SK-N-SH treated with all-trans-retinoic acid at 6 μM for 48 hours (cell line): ENCODE results near the gene MUC3A.

Source experiments
- ATAC-seq: fragments of 200-7000 bp; cut with Tn5 transposase; 3 replicates; pipeline ENCODE4 v1.9.1; 2020; ENCODE audit warnings: mild to moderate bottlenecking, moderate library complexity
- ARNTL ChIP-seq: fragments of 450-650 bp; formaldehyde crosslinking; IDR thresholded peaks from 2 replicates; pipeline ENCODE4 v1.5.0; 2020; ENCODE audit warnings: low read depth, mild to moderate bottlenecking, moderate library complexity, borderline replicate concordance
- BACH2 ChIP-seq: fragments of 250-450 bp; sonication (Bioruptor Pico); IDR thresholded peaks from 2 replicates; pipeline ENCODE4 v1.9.0; 2021; ENCODE audit warnings: mild to moderate bottlenecking, borderline replicate concordance
- CREB5 ChIP-seq: fragments of 250-450 bp; sonication (Bioruptor Pico); IDR thresholded peaks from 2 replicates; pipeline ENCODE4 v1.5.1; 2020; ENCODE audit warnings: low read depth, mild to moderate bottlenecking, moderate library complexity
- CSDC2 ChIP-seq: fragments of 250-450 bp; sonication (Bioruptor Pico); IDR thresholded peaks from 2 replicates; pipeline ENCODE4 v1.5.0; 2020; ENCODE audit warnings: mild to moderate bottlenecking, moderate library complexity
- CSRNP3 ChIP-seq: fragments of 250-450 bp; sonication (Bioruptor Pico); IDR thresholded peaks from 2 replicates; pipeline ENCODE4 v1.5.1; 2021; ENCODE audit warnings: mild to moderate bottlenecking, moderate library complexity
- ESRRG ChIP-seq: fragments of 250-450 bp; sonication (Bioruptor Pico); IDR thresholded peaks from 2 replicates; pipeline ENCODE4 v1.6.1; 2021; ENCODE audit warnings: mild to moderate bottlenecking
- GLIS3 ChIP-seq: fragments of 250-450 bp; sonication (Bioruptor Pico); IDR thresholded peaks from 2 replicates; pipeline ENCODE4 v1.5.0; 2020; ENCODE audit warnings: mild to moderate bottlenecking, moderate library complexity
- ISL1 ChIP-seq: fragments of 250-450 bp; sonication (Bioruptor Pico); IDR thresholded peaks from 2 replicates; pipeline ENCODE4 v2.1.2; 2022; ENCODE audit warnings: mild to moderate bottlenecking, moderate library complexity
- OSR1 ChIP-seq: fragments of 250-450 bp; sonication (Bioruptor Pico); IDR thresholded peaks from 2 replicates; pipeline ENCODE4 v1.8.0; 2022; ENCODE audit warnings: moderate library complexity, mild to moderate bottlenecking, inconsistent platforms
- POU6F1 ChIP-seq: fragments of 250-450 bp; sonication (Bioruptor Pico); IDR thresholded peaks from 2 replicates; pipeline ENCODE4 v1.8.0; 2021; ENCODE audit warnings: low read depth, mild to moderate bottlenecking, moderate library complexity, borderline replicate concordance
- PPARA ChIP-seq: fragments of 250-450 bp; sonication (Bioruptor Pico); IDR thresholded peaks from 2 replicates; pipeline ENCODE4 v1.5.0; 2020; ENCODE audit warnings: mild to moderate bottlenecking, borderline replicate concordance
- SNAI2 ChIP-seq: fragments of 250-450 bp; sonication (Bioruptor Pico); IDR thresholded peaks from 2 replicates; pipeline ENCODE4 v1.5.0; 2020; ENCODE audit warnings: mild to moderate bottlenecking, moderate library complexity
- TCF4 ChIP-seq: fragments of 250-450 bp; sonication (Bioruptor Pico); IDR thresholded peaks from 2 replicates; pipeline ENCODE4 v1.8.0; 2021; ENCODE audit warnings: mild to moderate bottlenecking, moderate library complexity, borderline replicate concordance
- TOX ChIP-seq: fragments of 250-450 bp; sonication (Bioruptor Pico); IDR thresholded peaks from 2 replicates; pipeline ENCODE4 v1.8.0; 2021; ENCODE audit warnings: mild to moderate bottlenecking, moderate library complexity, borderline replicate concordance
- ZC3H10 ChIP-seq: fragments of 250-450 bp; sonication (Bioruptor Pico); IDR thresholded peaks from 2 replicates; pipeline ENCODE4 v1.5.1; 2021; ENCODE audit warnings: mild to moderate bottlenecking, moderate library complexity
- ZFP30 ChIP-seq: fragments of 450-650 bp; formaldehyde crosslinking; IDR thresholded peaks from 2 replicates; pipeline ENCODE4 v1.5.0; 2022; ENCODE audit warnings: mild to moderate bottlenecking, moderate library complexity
- ZNF565 ChIP-seq: fragments of 450-650 bp; formaldehyde crosslinking; conservative IDR thresholded peaks from 2 replicates; pipeline ENCODE4 v1.5.0; 2020; ENCODE audit warnings: low read depth, mild to moderate bottlenecking, moderate library complexity
- ZNF70 ChIP-seq: fragments of 450-650 bp; formaldehyde crosslinking; IDR thresholded peaks from 2 replicates; pipeline ENCODE4 v1.5.0; 2020; ENCODE audit warnings: mild to moderate bottlenecking, moderate library complexity
- ZNF8 ChIP-seq: fragments of 450-650 bp; formaldehyde crosslinking; IDR thresholded peaks from 2 replicates; pipeline ENCODE4 v1.5.0; 2020; ENCODE audit warnings: mild to moderate bottlenecking, moderate library complexity
- TF ChIP-seq, protein P1 (sequence below): fragments of 250-450 bp; sonication (Bioruptor Pico); IDR thresholded peaks from 2 replicates; pipeline ENCODE4 v1.5.0; 2020; ENCODE audit warnings: mild to moderate bottlenecking, moderate library complexity
- TF ChIP-seq, protein P2 (sequence below): fragments of 250-450 bp; sonication (Bioruptor Pico); IDR thresholded peaks from 2 replicates; pipeline ENCODE4 v1.8.0; 2020; ENCODE audit warnings: mild to moderate bottlenecking, moderate library complexity, borderline replicate concordance

Gene MUC3A

GRCh38 chr7:101012931-101013330 is 63.6 kb downstream of the MUC3A start:
- ATAC-seq, result no peak
- TF ChIP-seq ISL1 (CRISPR knock-in tag) (no peak), CSDC2 (no peak), TCF4 (CRISPR knock-in tag) (no peak), OSR1 (CRISPR knock-in tag) (no peak), ZNF565 (no peak)

- no peak for ATAC-seq
Observed at GRCh38 chr7:101015626-101016025, 66.3 kb downstream of the MUC3A start.

GRCh38 chr7:101017064-101017777 is 67.9 kb downstream of the MUC3A start:
- TF ChIP-seq TOX (no peak), OSR1 (CRISPR knock-in tag) (no peak), ZNF70 (no peak), ZNF565 (no peak), CSRNP3 (CRISPR knock-in tag) (no peak), ARNTL (CRISPR knock-in tag) (no peak), CREB5 (CRISPR knock-in tag) (no peak), CSDC2 (no peak), GLIS3 (CRISPR knock-in tag) (no peak), ZNF8 (CRISPR knock-in tag) (no peak), ZC3H10 (CRISPR knock-in tag) (no peak), ISL1 (CRISPR knock-in tag) (no peak), POU6F1 (CRISPR knock-in tag) (no peak), ESRRG (CRISPR knock-in tag) (no peak), SNAI2 (CRISPR knock-in tag) (no peak)
- TF ChIP-seq, protein P1, sequence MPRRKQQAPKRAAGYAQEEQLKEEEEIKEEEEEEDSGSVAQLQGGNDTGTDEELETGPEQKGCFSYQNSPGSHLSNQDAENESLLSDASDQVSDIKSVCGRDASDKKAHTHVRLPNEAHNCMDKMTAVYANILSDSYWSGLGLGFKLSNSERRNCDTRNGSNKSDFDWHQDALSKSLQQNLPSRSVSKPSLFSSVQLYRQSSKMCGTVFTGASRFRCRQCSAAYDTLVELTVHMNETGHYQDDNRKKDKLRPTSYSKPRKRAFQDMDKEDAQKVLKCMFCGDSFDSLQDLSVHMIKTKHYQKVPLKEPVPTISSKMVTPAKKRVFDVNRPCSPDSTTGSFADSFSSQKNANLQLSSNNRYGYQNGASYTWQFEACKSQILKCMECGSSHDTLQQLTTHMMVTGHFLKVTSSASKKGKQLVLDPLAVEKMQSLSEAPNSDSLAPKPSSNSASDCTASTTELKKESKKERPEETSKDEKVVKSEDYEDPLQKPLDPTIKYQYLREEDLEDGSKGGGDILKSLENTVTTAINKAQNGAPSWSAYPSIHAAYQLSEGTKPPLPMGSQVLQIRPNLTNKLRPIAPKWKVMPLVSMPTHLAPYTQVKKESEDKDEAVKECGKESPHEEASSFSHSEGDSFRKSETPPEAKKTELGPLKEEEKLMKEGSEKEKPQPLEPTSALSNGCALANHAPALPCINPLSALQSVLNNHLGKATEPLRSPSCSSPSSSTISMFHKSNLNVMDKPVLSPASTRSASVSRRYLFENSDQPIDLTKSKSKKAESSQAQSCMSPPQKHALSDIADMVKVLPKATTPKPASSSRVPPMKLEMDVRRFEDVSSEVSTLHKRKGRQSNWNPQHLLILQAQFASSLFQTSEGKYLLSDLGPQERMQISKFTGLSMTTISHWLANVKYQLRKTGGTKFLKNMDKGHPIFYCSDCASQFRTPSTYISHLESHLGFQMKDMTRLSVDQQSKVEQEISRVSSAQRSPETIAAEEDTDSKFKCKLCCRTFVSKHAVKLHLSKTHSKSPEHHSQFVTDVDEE (CRISPR knock-in tag), result no peak
- TF ChIP-seq, all 23 proteins: peak for 0
- peak; percentile 79 for ATAC-seq

More at GRCh38 chr7:101015626-101016025, 66.3 kb downstream of the MUC3A start:
- no peak for TF ChIP-seq OSR1 (CRISPR knock-in tag)
- no peak for TF ChIP-seq ARNTL (CRISPR knock-in tag)
- TF ChIP-seq ISL1 (CRISPR knock-in tag), result no peak
- TF ChIP-seq ZNF565, result no peak
- TF ChIP-seq ZC3H10 (CRISPR knock-in tag), result no peak
- TF ChIP-seq ZNF70, result no peak
- no peak for TF ChIP-seq BACH2 (CRISPR knock-in tag)
- TF ChIP-seq, protein P2, sequence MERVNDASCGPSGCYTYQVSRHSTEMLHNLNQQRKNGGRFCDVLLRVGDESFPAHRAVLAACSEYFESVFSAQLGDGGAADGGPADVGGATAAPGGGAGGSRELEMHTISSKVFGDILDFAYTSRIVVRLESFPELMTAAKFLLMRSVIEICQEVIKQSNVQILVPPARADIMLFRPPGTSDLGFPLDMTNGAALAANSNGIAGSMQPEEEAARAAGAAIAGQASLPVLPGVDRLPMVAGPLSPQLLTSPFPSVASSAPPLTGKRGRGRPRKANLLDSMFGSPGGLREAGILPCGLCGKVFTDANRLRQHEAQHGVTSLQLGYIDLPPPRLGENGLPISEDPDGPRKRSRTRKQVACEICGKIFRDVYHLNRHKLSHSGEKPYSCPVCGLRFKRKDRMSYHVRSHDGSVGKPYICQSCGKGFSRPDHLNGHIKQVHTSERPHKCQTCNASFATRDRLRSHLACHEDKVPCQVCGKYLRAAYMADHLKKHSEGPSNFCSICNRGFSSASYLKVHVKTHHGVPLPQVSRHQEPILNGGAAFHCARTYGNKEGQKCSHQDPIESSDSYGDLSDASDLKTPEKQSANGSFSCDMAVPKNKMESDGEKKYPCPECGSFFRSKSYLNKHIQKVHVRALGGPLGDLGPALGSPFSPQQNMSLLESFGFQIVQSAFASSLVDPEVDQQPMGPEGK (CRISPR knock-in tag), result no peak
- no peak for TF ChIP-seq GLIS3 (CRISPR knock-in tag)
- no peak for TF ChIP-seq PPARA (CRISPR knock-in tag)
- no peak for TF ChIP-seq ZFP30 (CRISPR knock-in tag)
- TF ChIP-seq ZNF8 (CRISPR knock-in tag), result no peak
- TF ChIP-seq CREB5 (CRISPR knock-in tag), result no peak
